ENCODE data around the gene TMEM132D.

The TMEM132D gene

GRCh38 chr12:129821964-129822363 lies 81.9 kb downstream of the TMEM132D start:
- DNase-seq, result no peak

DNA sequence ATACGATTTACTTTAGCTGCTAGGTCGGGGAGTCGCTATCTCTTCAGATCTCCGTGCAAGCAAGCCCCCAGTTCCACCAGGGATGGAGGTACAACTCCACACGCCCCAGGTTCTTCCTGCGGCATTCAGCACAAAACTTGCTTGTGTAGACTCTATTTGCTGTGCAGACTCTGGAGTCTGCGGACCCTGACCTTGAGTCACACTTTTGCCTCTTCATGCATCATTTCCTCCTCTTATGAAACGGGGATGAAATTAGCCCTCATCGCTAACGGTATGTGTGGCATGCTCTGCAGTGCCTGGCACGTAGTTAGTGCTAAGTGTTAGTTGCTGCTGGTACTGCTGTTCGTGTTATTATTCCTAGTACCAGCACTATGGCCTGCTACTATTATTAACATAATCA lies 84.4 kb downstream of the TMEM132D start:
- no peak for DNase-seq

- DNase-seq, result no peak
These were observed 88.0 kb downstream of the TMEM132D start for GRCh38 chr12:129815846-129816245.

GRCh38 chr12:129811963-129812362 lies 91.9 kb downstream of the TMEM132D start:
- no peak for DNase-seq

GRCh38 chr12:129807136-129807535 lies 96.7 kb downstream of the TMEM132D start:
- no peak for DNase-seq

DNA sequence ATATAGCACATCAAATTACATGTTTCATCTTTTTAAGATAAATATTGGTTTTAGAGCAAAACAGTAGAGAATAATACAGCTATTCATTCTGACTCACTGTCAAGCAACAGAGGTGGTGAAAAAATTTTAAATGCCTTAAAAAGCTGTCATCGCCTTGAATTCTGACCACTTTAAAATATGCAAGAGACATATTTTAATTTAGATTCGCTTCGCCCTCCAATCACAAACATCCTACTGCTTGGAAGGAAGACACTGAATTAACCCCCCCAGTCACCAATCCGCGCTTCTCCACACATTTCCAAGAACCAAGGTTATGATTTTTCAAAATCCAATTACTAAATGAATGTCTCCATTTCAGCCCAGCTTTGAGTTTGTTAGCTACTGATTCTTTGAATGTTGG lies 112.4 kb downstream of the TMEM132D start:
- no peak for DNase-seq

DNA sequence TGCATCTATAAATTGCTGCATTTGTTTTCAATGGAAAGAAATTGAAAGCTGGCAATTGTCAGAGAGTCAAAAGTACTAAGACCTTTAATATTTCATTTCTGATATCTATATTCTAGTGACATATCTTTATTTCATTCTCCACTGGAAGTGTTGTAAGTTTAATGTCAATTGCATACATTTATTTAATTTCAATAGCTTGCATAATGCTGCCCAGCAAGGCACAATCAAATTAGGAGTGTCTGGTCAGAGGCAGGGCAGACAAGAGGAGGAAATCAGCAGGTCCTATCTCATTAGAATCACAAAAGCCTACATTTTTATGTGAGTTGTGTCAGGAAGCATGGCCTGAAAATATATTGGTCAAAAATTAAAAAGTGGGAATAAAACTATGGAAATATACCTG lies 112.9 kb downstream of the TMEM132D start:
- DNase-seq, result no peak

GRCh38 chr12:129790331-129790730 lies 113.5 kb downstream of the TMEM132D start:
- no peak for DNase-seq

GRCh38 chr12:129789921-129790320 lies 113.9 kb downstream of the TMEM132D start:
- DNase-seq, result no peak

DNA sequence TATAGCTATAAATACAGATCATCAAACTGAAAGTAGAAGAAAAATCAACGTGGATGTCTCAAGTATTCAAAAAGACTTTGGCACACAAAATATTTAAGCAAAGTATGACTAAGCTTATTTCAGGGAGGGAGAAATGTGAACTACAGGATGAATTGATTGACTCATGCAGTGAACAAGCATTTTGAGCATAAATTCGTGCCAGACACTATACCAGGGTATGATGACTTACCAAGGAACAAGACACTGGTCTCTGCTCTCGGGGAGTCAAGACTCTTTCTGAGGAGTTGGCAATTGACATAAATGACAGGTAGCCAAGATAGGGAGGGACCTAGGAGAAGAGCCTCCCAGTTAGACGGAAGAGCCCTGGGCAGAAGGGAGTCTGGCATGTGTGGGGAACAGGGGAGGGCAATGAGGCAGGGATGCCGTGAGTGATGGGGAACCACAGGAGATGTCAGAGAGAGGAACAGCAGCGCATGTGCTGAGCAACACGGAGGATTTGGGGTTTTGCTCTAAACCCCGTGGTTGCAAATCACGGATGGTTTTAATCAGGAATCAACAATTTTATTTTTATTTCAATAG lies 115.2 kb downstream of the TMEM132D start:
- DNase-seq, result no peak

DNA sequence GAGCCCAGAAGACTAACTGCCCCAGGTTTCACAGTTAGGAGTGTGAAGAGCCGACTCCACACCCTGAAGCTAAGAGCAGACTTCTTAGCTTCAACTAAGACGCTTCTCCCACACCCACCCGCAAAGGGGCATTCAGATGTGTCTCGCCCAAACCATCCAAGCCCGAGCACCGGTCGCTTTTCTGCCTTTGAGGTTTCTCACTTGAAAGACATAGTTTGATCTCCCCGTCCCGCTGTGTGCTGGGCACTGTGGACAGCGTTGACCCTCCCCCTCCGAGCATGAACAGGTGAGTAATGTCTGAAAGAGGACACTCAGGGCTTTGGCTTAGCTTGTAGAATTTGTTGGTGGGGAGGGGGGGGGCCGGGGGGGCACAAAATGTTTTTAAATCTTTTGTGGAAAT lies 123.8 kb downstream of the TMEM132D start:
- no peak for DNase-seq

- DNase-seq, result no peak
These were observed 124.8 kb downstream of the TMEM132D start for GRCh38 chr12:129779033-129779432.

DNA sequence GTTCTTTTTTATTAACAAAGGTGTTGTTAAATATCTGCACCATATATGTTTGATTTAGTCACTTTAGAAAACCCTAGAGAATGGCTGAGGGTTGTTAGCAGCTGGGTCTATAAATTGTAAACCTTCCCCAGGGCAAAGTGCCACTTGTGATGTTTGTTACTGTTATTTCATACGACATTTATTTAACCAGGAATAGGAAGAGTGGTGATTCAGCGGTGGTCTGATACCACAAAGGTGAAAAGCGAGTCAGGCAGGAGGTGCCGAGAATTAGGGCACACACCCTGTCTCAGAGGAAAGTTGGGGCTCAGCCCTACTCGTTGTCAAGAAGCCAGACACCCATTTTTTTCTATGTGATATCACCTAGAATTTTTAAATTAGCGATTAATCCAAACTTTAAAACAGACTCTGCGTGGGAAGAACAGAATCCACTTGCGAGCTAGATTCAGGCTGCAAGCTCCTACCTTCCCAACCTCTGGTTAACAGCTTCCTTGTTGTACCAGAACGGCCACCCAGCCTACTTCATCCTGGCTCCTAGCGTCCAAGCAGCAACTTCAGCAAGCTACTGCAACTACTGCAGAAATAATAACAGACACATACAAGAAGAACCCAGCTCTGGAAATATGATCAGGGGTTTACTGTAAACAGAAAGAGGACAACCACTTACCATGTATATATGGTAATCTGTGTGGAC lies 126.7 kb downstream of the TMEM132D start:
- no peak for DNase-seq

DNA sequence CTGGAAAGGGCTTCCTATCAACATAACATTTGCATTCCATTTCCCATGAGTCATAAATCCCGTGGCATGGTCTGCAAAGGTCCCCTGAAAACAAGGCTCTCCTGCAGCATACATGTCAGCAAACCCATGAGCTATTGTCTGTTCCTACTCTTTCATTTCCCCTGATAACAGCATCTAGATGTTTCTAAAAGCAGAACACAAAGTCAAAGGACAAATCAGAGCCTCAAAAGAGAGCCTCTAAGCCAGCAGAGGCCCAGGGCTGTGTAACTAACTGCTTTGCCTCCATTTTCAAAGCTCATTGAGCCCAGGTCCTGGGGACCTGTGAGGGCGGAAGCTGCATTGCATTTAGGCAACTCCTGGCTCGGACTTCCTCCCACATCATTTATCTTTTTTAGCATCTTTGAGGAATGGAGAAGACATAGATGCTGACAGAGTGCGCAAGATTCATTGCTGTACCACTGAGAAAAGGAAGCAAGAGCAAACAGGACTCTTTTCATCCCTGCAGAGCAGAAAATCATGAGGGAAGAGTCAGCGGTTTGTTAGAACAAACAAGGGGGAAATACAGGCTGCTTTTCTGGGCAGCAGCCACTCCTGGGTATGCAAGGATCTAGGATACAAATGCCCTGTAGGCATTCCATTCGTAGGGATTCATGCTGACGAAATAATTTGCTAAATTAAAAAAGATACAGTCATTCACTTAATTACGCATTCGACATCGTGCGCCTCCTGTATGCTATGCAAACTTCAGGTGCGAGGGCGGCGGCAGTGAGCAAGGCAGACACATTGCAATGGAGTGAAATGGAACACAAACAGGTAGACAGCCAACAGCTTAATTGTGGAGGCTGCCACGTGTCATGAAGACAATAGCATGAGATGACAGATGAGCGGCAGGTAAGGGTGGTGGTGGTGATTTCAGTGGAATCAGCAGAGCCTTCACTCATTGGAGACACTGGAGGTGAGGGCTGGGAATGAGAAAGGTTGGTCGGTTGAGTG lies 131.0 kb downstream of the TMEM132D start:
- DNase-seq, result peak; percentile 13

GRCh38 chr12:129771238-129771637 lies 132.6 kb downstream of the TMEM132D start:
- peak; percentile 34 for DNase-seq

- DNase-seq, result no peak
These were observed 138.1 kb downstream of the TMEM132D start for GRCh38 chr12:129765719-129766118.

DNA sequence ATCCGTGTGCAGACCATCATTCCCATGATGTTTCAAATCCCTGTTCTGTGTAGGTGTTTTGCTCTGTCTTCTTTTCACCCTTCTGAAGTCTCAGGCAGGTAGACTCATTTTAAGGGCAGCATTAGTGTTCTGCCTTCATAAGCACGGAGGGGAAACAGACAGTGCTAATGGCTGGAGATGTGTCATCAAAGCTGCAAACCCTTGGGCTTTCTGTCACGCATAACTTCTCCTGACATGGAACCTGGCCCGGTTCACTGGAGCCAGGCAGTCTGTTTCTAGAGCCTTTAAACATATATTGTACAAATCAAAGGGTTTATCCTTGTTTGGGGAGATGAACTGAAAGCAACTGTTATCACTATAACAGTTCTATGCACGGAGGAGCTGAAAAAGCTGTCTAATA lies 141.4 kb downstream of the TMEM132D start:
- DNase-seq, result no peak

GRCh38 chr12:129753586-129753985 lies 150.2 kb downstream of the TMEM132D start:
- no peak for DNase-seq

- no peak for DNase-seq
These were observed 153.4 kb downstream of the TMEM132D start for GRCh38 chr12:129750421-129750820.

- no peak for DNase-seq
These were observed 157.5 kb downstream of the TMEM132D start for GRCh38 chr12:129746318-129746717.

- DNase-seq, result no peak
These were observed 174.7 kb downstream of the TMEM132D start for GRCh38 chr12:129729170-129729569.

DNA sequence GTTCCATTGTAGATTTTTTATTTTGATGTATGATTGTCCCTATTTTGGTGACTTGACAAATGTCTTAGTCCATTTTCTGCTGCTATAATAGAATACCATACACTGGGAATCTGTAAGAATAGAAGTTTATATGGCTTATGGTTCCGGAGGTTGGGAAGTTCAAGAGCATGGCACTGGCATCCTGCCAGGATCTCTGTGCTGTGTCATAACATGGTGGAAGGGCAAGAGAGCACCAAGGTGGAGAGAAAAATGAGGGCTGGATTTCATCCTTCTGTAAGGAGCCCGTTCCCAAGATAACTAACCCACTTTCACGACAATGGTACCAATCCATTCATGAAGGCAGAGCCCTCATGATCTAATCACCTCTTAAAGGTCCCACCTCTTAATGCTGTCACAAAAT lies 176.7 kb downstream of the TMEM132D start:
- DNase-seq, result no peak

- DNase-seq, result no peak
These were observed 180.6 kb downstream of the TMEM132D start for GRCh38 chr12:129723260-129723659.

GRCh38 chr12:129720618-129721017 lies 183.2 kb downstream of the TMEM132D start:
- no peak for DNase-seq
